NCI-H524 treated with DMSO at 0.1 percent for 48 hours (cell line): ENCODE measurements around the gene PADI6.
"Not testable (repeated sequence)": the region's sequence is repeated elsewhere in the genome, so short reads cannot be mapped to it uniquely, and the experiment has no call there.

Experiments used
- DNase-seq: peaks from one replicate; lab custom pipeline; 2025; lab: John Stamatoyannopoulos, UW

The PADI6 gene

GRCh38 chr1:17404034-17404684, 32.2 kb downstream of the PADI6 start:
- DNase-seq = no peak

DNA sequence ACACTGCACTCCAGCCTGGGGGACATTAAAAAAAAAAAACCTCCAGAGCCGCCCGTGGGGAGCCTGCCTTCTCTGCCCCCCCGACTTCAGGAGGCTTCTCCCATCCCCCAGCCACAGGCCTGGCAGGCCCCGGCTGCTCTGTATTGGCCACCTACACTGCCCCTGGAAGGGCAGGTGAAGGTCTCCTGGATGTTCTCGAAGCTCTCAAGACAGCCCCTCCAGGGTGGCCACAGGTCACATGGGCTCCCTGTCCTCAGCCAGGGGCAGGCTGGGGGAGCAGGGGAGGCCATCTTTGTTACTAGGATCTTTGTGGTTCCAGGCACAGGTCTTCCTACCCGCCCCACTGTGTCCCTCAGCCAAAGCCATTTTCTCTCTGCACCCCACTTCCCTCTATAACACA, 32.8 kb downstream of the PADI6 start:
- no peak for DNase-seq

- no peak for DNase-seq
Measured at GRCh38 chr1:17405898-17406759, 34.1 kb downstream of the PADI6 start.

DNA sequence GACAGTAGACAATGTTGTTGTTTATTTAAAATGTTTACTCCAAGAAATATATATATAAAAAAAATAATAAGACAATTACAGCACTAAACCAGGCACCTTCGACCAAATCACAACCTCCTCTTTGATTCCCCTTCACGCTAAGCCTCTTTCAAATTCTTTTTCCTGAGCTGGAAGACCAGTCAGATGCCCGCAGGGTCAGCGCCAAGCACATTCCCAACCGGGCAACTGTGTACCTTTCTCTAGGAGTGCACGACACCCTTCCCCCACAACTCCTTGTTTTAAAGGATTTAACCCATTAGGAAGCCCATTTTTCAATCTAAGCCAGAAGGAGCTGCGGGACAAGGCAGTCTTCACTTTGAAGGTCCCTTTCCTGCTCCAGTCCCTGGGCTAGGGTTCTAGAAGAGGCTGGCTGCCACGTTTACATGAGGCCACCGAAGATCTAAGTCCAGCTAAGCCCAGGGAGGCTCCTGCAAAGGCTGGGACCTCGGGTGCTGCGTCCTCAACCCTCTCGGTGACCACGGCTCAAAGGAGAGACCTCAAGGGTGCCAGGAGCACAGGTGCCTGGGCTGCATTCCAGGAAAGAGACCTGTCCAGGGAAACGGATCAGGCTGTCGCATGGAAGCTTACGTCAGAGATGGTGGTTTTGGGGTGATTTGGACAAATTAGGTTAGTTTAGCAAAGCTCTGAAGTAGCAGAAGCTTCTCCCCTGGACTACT, 34.9 kb downstream of the PADI6 start:
- DNase-seq = not testable (repeated sequence)

DNA sequence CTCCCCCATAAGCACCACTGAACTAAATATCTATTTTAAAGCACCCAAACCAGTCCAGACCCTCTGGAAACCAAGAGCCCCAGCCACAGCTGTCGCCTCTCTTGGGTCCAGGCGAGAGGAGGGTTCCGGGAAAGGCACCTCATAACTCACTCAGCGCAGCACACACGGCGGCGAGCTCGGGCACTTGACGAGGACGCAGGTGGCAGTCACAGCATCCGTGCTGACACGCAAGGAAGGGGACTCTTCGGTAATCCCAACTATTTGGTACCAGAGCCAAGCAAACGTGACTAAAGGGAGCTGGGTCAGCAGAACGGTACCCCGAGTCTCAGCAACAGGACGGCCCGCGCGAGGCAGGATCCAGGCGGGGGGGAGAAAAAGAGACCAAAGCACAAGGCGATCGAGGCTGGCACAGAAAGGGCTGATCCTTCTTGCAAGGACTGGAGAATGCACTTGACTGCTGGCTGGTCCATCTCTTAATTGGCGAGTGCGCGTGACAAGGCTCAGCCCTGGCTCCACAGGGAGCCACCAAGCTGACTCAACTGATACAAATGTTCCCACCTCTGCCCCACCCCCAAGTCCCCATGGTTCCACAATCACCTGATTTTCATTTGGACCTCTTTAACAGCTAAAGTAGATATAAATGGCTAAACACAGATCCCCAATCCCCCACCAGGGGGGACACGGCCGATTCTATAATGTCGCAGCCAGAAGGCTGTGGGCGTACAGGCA, 36.0 kb downstream of the PADI6 start:
- not testable (repeated sequence) for DNase-seq

- no peak for DNase-seq
Measured at GRCh38 chr1:17409391-17409811, 37.4 kb downstream of the PADI6 start.

- DNase-seq = no peak
Measured at GRCh38 chr1:17412093-17412870, 40.3 kb downstream of the PADI6 start.

- DNase-seq = no peak
Measured at GRCh38 chr1:17414022-17414421, 42.0 kb downstream of the PADI6 start.

GRCh38 chr1:17416389-17416788, 44.4 kb downstream of the PADI6 start:
- no peak for DNase-seq

GRCh38 chr1:17419626-17420328, 47.8 kb downstream of the PADI6 start:
- DNase-seq = no peak

- DNase-seq = no peak
Measured at GRCh38 chr1:17420391-17420918, 48.5 kb downstream of the PADI6 start.

GRCh38 chr1:17422461-17422860, 50.5 kb downstream of the PADI6 start:
- no peak for DNase-seq

DNA sequence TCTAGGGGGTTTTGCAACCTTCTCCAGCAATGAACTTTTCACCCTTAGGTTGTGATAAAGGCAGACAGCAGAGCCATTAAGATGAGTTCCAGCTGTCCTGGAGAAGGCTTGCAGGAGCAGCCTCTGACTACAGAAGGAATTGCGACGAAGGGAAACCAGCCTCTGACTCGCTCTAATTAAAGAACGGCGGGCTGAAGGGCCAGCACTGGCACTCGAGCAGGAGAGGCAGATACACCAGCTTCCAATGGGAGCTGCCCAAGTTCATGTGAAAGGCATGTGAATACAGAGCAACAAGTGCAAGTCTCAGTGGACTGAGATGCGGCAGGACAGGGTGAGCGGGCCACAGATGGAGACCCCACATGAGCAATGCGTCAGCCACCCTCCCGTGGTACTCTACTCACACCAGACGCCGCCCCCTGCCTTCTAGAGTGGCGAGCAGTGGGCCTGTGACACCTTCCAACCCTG, 51.8 kb downstream of the PADI6 start:
- DNase-seq = no peak

DNA sequence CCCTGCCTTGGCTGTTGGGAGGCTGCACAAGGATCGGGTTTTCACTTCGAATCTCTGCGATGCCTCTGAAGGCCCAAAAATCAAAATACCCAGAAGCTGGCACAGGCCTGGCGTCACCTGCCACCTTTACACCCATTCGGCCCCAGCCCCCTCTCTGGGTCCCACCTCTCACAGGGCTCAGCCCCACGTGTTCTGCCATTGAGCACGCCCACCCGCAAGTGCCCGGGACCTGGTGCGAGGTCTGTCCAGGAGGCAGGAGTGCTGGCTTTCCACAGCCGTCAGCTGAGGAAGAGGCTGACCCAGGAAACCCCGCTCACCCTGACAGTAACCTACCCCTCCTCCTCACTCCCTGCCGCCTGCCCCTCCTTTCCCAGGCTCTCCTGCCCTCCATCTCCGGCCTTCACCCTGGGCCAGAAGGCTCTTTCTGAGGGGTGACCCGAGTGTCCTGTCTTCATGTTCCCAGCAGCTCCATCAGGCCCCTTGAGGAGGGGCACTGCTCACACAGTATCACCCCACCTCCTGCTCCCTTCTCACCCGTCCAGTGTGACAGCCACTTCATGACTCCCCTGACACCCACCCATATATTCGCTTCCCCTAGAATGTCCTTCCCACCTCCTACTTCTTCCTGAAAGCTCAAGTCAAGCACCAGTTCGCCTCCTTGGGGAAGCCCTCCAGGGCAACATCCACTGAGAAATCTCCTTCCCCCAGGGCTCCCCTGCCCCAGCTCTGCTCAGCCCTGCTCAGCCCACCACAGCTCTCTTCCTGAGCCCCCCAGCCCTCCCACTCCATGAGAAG, 54.0 kb downstream of the PADI6 start:
- DNase-seq = no peak

DNA sequence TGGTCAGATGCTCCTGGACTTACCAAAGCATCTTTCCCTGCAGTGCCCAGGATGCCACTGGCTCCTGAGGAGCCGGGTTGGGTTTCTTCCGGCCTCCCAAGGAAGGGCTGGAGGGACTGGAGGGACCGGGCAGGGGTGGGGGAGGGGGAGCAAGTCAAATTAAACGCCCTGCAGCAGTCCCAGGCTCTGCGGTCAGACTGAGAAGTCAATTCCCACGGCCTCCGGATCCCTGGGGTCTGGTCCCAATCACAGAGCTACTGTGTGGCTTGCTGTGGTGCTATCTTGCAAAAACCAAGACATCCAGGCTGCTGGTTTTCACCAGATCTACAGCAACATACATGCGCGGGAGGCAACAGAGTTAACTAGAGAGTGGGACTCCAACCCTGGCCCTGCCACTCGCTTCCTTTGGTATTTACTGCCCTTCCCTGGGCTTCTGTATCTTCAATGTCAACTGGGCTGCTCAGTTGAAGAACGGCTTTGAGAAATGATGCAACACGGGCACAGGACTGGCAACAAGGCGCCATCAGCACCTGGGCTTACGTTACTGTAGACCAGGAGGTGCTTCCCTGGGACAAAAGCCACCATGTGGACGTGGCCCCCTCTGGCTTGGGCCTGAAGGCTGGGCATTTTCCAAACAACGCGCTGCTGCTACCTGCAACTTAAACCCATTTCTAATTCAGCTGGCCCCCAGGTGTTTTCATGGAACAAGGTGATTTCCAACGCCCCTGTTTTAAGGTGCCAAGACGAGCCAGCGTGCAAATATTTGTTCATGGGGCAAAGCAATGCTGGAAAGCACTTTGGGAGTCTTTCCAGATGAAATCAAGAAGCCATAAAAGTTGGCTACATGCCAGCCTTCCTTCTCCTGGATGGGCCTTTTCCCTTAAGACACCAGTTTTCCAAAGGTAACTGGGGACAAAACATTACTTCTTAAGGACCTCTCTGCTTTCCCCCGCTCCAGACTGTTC, 56.0 kb downstream of the PADI6 start:
- DNase-seq = no peak

- DNase-seq = no peak
Measured at GRCh38 chr1:17429183-17429582, 57.2 kb downstream of the PADI6 start.

DNA sequence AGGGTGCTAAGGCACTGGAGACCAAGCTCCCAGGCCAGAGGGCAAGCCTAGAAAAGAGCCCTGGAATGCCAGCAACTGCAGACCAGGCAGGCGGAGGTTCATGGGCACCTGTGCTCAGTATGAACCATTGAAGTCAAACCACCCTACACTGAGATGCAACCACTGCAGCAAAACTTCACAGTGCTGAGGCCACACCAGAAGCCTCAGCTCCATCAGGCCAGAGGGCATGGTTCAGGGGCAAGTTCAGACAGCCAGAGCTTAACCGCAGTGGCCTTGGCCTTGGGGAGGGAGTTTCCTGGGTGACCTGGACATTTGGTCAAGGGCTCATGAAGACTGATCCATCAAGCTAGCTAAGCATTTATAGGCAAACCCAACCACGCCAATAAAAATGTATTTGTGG, 60.4 kb downstream of the PADI6 start:
- DNase-seq = no peak

DNA sequence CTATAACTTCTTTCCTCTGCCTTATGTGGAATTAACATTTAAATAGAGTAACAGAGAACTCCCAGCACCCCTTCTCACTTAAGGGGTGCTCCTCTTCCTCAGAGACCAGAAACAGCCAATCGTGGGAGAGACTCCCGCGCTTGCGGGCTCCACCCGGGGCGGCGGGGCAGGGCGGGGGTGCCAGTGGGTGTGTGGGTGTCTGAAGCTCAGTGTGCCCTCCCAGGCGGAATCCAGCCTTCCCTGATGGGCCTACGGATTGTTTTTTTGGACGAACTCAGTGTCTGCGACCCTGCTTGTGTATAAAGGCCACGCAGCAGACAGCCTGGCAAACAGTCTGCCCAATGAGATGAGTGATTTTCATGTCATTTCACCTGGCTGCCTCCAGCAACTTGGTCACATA, 61.3 kb downstream of the PADI6 start:
- no peak for DNase-seq
